ENCODE data around the gene FOXL2. TPM values are rescaled to one million over a fixed set of nuclear protein-coding genes. Genes with fewer than 3 reads are reported as not detected.
A peak's percentile ranks its signal among the peaks of the same experiment; 100 is the strongest.

FOXL2 gene
- total and polyA plus RNA-seq, 9 of the 15 experiments (the other 6 are each of a cell fraction or from before 2014, with no cell fraction given): 0.27 to 22.1 (median 3.2) TPM

- peak; percentile 83 for TF ChIP-seq REST (IDR thresholded peaks at IDR 0.05; ENCODE audit: borderline replicate concordance)
- TF ChIP-seq REST (CRISPR knock-in tag; IDR thresholded peaks at IDR 0.05; ENCODE audit: low read depth): no peak
- 0 out of 2 replicates have a peak, but pooled peaks have one; percentile 16 for TF ChIP-seq CAMTA2 (CRISPR knock-in tag; conservative IDR thresholded peaks at IDR 0.05)
- peak in 1 of 2 experiments; percentile 81; a peak in 2 of 4 replicates for TF ChIP-seq NONO (IDR thresholded peaks at IDR 0.05; ENCODE audit: low read depth in 2 of 2, low read length in 1 of 2)
- peak in 1 of 2 experiments; percentile 16; a peak in 1 of 3 replicates for TF ChIP-seq CBX3 (IDR thresholded peaks at IDR 0.05; ENCODE audit: borderline replicate concordance in 1 of 2, low read length in 2 of 2)
- TF ChIP-seq XRCC3 (IDR thresholded peaks at IDR 0.05): no peak
- TF ChIP-seq RAD51 (IDR thresholded peaks at IDR 0.05; ENCODE audit: borderline replicate concordance, low read depth): 0 out of 2 replicates have a peak, but pooled peaks have one; percentile 29
- TF ChIP-seq CTCFL (IDR thresholded peaks at IDR 0.05; ENCODE audit: borderline replicate concordance, insufficient read depth, low read depth, low read length, poor library complexity, severe bottlenecking): peak; percentile 95
- TF ChIP-seq SIX5 (IDR thresholded peaks at IDR 0.05; ENCODE audit: borderline replicate concordance in 1 of 2, insufficient read depth in 1 of 2, low read depth in 1 of 2, low read length in 2 of 2): 0 out of 4 replicates have a peak, but pooled peaks of 1 of the 2 experiments have one; percentile 8
- peak; percentile 89 for TF ChIP-seq CCNT2 (IDR thresholded peaks at IDR 0.05; ENCODE audit: borderline replicate concordance, extremely low read depth, insufficient read length, low read depth, low read length)
- peak; percentile 72 for TF ChIP-seq POLR2A (conservative IDR thresholded peaks at IDR 0.05)
- peak; percentile 84 for TF ChIP-seq FOSL1 (tag; conservative IDR thresholded peaks at IDR 0.05)
These were observed 31.1 kb downstream of the FOXL2 start (continued) for GRCh38 chr3:138915503-138916498.
